HEK293 (cell line): ENCODE results near the gene PKM.

Experiments
- BCL6B ChIP-seq: fragments of 450-650 bp; formaldehyde crosslinking; IDR thresholded peaks from 2 replicates; pipeline ENCODE4 v1.5.1; 2017; ENCODE audit warnings: missing biosample characterization, missing genetic modification characterization
- GLIS2 ChIP-seq: fragments of 450-650 bp; formaldehyde crosslinking; IDR thresholded peaks from 2 replicates; pipeline ENCODE4 v1.5.1; 2016; ENCODE audit warnings: missing biosample characterization, missing genetic modification characterization
- KLF17 ChIP-seq: fragments of 450-650 bp; formaldehyde crosslinking; IDR thresholded peaks from 2 replicates; pipeline ENCODE4 v1.5.1; 2016; ENCODE audit warnings: missing biosample characterization, missing genetic modification characterization
- OSR2 ChIP-seq: fragments of 450-650 bp; formaldehyde crosslinking; IDR thresholded peaks from 2 replicates; pipeline ENCODE4 v1.5.1; 2016; ENCODE audit warnings: missing biosample characterization, missing genetic modification characterization
- REPIN1 ChIP-seq: fragments of 450-650 bp; formaldehyde crosslinking; IDR thresholded peaks from 2 replicates; pipeline ENCODE4 v1.5.1; 2017; ENCODE audit warnings: missing biosample characterization, missing genetic modification characterization, low read depth
- SP7 ChIP-seq: fragments of 450-650 bp; formaldehyde crosslinking; IDR thresholded peaks from 2 replicates; pipeline ENCODE4 v1.5.1; 2016; ENCODE audit warnings: missing biosample characterization, missing genetic modification characterization
- WT1 ChIP-seq: fragments of 450-650 bp; formaldehyde crosslinking; IDR thresholded peaks from 2 replicates; pipeline ENCODE4 v1.5.1; 2016; ENCODE audit warnings: missing biosample characterization, missing genetic modification characterization
- ZBTB10 ChIP-seq: fragments of 450-650 bp; formaldehyde crosslinking; IDR thresholded peaks from 2 replicates; pipeline ENCODE4 v1.5.1; 2016; ENCODE audit warnings: missing biosample characterization, missing genetic modification characterization
- ZBTB17 ChIP-seq: fragments of 450-650 bp; formaldehyde crosslinking; IDR thresholded peaks from 2 replicates; pipeline ENCODE4 v1.5.1; 2016; ENCODE audit warnings: missing biosample characterization, missing genetic modification characterization
- ZFHX2 ChIP-seq: fragments of 450-650 bp; formaldehyde crosslinking; conservative IDR thresholded peaks from 2 replicates; pipeline ENCODE4 v1.5.1; 2016; ENCODE audit warnings: missing biosample characterization, missing genetic modification characterization
- ZNF10 ChIP-seq: fragments of 450-650 bp; formaldehyde crosslinking; IDR thresholded peaks from 2 replicates; pipeline ENCODE4 v1.5.1; 2017; ENCODE audit warnings: missing biosample characterization, missing genetic modification characterization
- ZNF155 ChIP-seq: fragments of 450-650 bp; formaldehyde crosslinking; IDR thresholded peaks from 2 replicates; pipeline ENCODE4 v1.5.1; 2016; ENCODE audit warnings: missing biosample characterization, missing genetic modification characterization
- ZNF221 ChIP-seq: fragments of 450-650 bp; formaldehyde crosslinking; IDR thresholded peaks from 2 replicates; pipeline ENCODE4 v1.5.1; 2017; ENCODE audit warnings: missing biosample characterization, missing genetic modification characterization, borderline replicate concordance
- ZNF362 ChIP-seq: fragments of 450-650 bp; formaldehyde crosslinking; IDR thresholded peaks from 2 replicates; pipeline ENCODE4 v1.5.1; 2016; ENCODE audit warnings: missing biosample characterization, missing genetic modification characterization
- ZNF433 ChIP-seq: fragments of 450-650 bp; formaldehyde crosslinking; IDR thresholded peaks from 2 replicates; pipeline ENCODE4 v1.5.1; 2016; ENCODE audit warnings: missing biosample characterization, missing genetic modification characterization, low read depth
- ZNF48 ChIP-seq: fragments of 450-650 bp; formaldehyde crosslinking; IDR thresholded peaks from 2 replicates; pipeline ENCODE4 v1.5.1; 2016; ENCODE audit warnings: missing biosample characterization, missing genetic modification characterization
- ZNF518A ChIP-seq: fragments of 450-650 bp; formaldehyde crosslinking; conservative IDR thresholded peaks from 2 replicates; pipeline ENCODE4 v1.5.1; 2016; ENCODE audit warnings: low read depth, missing biosample characterization, missing genetic modification characterization
- ZNF558 ChIP-seq: fragments of 450-650 bp; formaldehyde crosslinking; IDR thresholded peaks from 2 replicates; pipeline ENCODE4 v1.5.1; 2016; ENCODE audit warnings: missing biosample characterization, missing genetic modification characterization
- ZNF621 ChIP-seq: fragments of 450-650 bp; formaldehyde crosslinking; IDR thresholded peaks from 2 replicates; pipeline ENCODE4 v1.5.1; 2017; ENCODE audit warnings: missing biosample characterization, missing genetic modification characterization
- ZNF639 ChIP-seq: fragments of 450-650 bp; formaldehyde crosslinking; IDR thresholded peaks from 2 replicates; pipeline ENCODE4 v1.5.1; 2016; ENCODE audit warnings: missing biosample characterization, missing genetic modification characterization
- ZNF660 ChIP-seq: fragments of 450-650 bp; IDR thresholded peaks from 2 replicates; pipeline ENCODE4 v1.5.1; 2018; ENCODE audit warnings: missing biosample characterization, mild to moderate bottlenecking, missing genetic modification characterization
- ZNF777 ChIP-seq: fragments of 450-650 bp; formaldehyde crosslinking; IDR thresholded peaks from 2 replicates; pipeline ENCODE4 v1.5.1; 2017; ENCODE audit warnings: missing biosample characterization, missing genetic modification characterization, borderline replicate concordance
- ZNF843 ChIP-seq: fragments of 450-650 bp; formaldehyde crosslinking; IDR thresholded peaks from 2 replicates; pipeline ENCODE4 v1.5.1; 2016; ENCODE audit warnings: missing biosample characterization, missing genetic modification characterization
- ZSCAN5A ChIP-seq: fragments of 450-650 bp; formaldehyde crosslinking; IDR thresholded peaks from 2 replicates; pipeline ENCODE4 v1.5.1; 2016; ENCODE audit warnings: missing biosample characterization, missing genetic modification characterization
- ZXDB ChIP-seq: fragments of 450-650 bp; formaldehyde crosslinking; IDR thresholded peaks from 2 replicates; pipeline ENCODE4 v1.5.1; 2016; ENCODE audit warnings: missing biosample characterization, missing genetic modification characterization

PKM gene

GRCh38 chr15:72272213-72272996 is 41.4 kb upstream of the PKM start, which contains the start of gene PARP6 (continued):
- TF ChIP-seq ZBTB10 (peak; percentile 45; the same call in 1 of the 2 replicates), ZNF221 (tag by site-specific recombination) (no peak), ZNF518A (tag by site-specific recombination) (peak; percentile 86), ZNF777 (tag by site-specific recombination) (no peak), BCL6B (tag by site-specific recombination) (no peak), ZNF639 (tag by site-specific recombination) (peak; percentile 79; the same call in 1 of the 2 replicates), ZNF433 (tag by site-specific recombination) (peak; percentile 0; the same call in 1 of the 2 replicates), ZSCAN5A (tag by site-specific recombination) (peak; percentile 81; the same call in 1 of the 2 replicates), SP7 (tag by site-specific recombination) (peak; percentile 83), ZNF621 (tag by site-specific recombination) (no peak), ZNF660 (tag by site-specific recombination) (peak; percentile 91), ZNF155 (tag by site-specific recombination) (no peak), ZNF48 (tag by site-specific recombination) (no peak), ZFHX2 (peak; percentile 96), ZNF10 (tag by site-specific recombination) (peak; percentile 90), OSR2 (tag by site-specific recombination) (no peak), WT1 (tag by site-specific recombination) (peak; percentile 62; the same call in 1 of the 2 replicates), ZNF843 (tag by site-specific recombination) (peak; percentile 71), KLF17 (tag by site-specific recombination) (peak; percentile 87), ZNF362 (tag by site-specific recombination) (no peak), GLIS2 (tag by site-specific recombination) (peak; percentile 74), ZXDB (tag by site-specific recombination) (peak; percentile 94), ZNF558 (no peak), REPIN1 (tag by site-specific recombination) (no peak), ZBTB17 (tag by site-specific recombination) (peak; percentile 88)
